GM12875 (cell line): ENCODE data around the gene NDUFB7.

Experiments
- H3K4me3 ChIP-seq: one replicate; pipeline ENCODE4 v1.5.1; 2011; ENCODE audit warnings: low read depth, low read length, control low read depth
- CTCF ChIP-seq: IDR thresholded peaks from 2 replicates; pipeline ENCODE4 v1.5.1; 2011; ENCODE audit warnings: low read depth, mild to moderate bottlenecking, control low read depth, inconsistent platforms, low read length, moderate library complexity, borderline replicate concordance; ENCODE audit not compliant: insufficient read depth

The NDUFB7 gene

GRCh38 chr19:14562660-14563589, 8.9 kb downstream of the NDUFB7 start:
- TF ChIP-seq CTCF = no peak
- no peak overlapping the region for H3K4me3 ChIP-seq

GRCh38 chr19:14561847-14562351, 10.0 kb downstream of the NDUFB7 start:
- TF ChIP-seq CTCF = no peak

GRCh38 chr19:14561249-14561648, 10.6 kb downstream of the NDUFB7 start:
- H3K4me3 ChIP-seq = no peak overlapping the region
- no peak for TF ChIP-seq CTCF

More at GRCh38 chr19:14561847-14562351, 10.0 kb downstream of the NDUFB7 start:
- H3K4me3 ChIP-seq = no peak overlapping the region

DNA sequence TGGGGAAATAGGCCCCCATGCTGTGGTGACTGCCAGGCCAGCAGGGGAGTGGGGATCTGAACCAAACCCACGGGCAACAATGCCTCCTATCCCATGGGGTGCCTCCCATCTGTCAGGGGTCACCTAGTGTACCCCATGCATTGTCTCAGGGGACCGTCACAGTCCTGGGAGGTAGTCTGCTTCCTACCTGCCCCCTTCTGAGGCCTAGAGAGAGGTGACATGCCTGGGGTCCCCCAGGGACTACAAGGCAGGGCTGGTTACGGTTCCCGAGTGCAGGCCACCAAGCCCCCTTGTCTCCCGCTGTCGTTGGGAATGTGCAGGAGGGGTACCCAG, 11.1 kb downstream of the NDUFB7 start:
- TF ChIP-seq CTCF = no peak
- H3K4me3 ChIP-seq = no peak overlapping the region

GRCh38 chr19:14559916-14560775, 11.7 kb downstream of the NDUFB7 start:
- TF ChIP-seq CTCF = no peak
- H3K4me3 ChIP-seq = no peak overlapping the region

DNA sequence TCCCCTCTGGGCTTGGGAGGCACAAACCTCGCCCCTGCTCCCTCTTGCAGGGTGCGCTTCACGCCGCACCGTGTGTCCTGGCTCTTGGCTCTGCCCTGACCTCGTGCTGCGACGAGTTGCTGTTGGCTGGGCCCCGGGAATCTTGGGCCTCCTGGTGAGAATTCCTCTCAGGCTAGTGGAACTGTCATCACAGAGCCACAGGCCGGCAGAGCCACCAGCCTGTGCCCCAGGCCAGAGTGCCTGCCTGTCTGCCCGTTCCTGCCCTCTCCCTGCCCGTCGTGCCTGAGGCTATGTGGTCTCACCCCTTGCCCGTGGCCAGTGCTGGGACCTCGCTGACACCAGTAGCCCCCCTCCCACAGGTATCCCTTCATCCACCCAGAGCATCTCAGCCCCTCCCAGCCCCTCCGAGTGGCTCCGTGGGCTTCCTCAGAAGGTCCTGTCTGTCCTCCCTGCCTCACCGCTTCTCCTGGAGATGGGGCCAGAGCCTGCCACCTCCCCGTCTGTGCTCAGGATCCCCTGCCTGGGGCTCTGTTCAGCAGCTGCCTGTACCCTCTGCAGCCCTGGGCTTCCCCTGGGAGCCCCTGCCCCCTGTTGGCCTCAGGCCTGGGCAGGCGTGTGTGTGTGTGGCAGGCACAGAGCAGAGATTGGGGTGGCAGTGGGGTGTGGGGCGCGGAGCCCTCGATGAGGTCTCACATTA, 13.3 kb downstream of the NDUFB7 start:
- H3K4me3 ChIP-seq = no peak overlapping the region
- no peak for TF ChIP-seq CTCF
